T1000 (cell line): Measurements from ENCODE around the gene GBP2.
"Not testable (repeated sequence)": the region's sequence is repeated elsewhere in the genome, so short reads cannot be mapped to it uniquely, and the experiment has no call there.

ENCODE experiments used
- DNase-seq: peaks from one replicate; lab custom pipeline; 2025; ENCODE audit warnings: mixed read lengths; lab: John Stamatoyannopoulos, UW

GBP2 gene

DNA sequence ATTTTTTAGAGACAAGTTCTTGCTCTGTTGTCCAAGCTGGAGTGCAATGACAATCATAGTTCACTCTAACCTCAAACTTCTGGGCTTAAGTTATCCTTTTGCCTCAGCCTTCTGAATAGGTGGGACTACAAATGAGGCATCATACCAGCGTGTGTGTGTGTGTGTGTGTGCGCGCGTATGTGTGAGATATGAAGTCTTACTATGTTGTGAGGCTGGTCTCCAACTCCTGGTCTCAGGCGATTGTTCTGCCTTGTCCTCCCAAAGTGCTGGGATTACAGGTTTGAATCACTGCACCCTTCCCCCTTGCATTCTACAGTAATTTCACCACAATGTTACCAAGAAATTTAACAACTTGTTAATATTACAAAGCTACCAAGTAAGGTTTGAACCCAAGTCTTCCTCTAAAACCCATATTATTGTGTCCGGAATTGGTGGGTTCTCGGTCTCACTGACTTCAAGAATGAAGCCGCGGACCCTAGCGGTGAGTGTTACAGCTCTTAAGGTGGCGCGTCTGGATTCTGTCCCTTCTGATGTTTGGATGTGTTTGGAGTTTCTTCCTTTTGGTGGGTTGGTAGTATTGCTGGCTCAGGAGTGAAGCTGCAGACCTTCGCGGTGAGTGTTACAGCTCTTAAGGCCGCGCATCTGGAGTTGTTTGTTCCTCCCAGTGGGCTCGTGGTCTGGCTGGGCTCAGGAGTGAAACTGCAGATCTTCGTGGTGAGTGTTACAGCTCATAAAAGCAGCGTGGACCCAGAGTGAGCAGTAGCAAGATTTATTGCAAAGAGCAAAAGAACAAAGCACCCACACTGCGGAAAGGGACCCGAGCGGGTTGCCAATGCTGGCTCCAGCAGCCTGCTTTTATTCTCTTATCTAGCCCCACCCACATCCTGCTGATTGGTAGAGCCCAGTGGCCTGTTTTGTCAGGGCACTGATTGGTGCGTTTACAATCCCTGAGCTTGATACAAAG is 970 bp upstream of the GBP2 start:
- not testable (repeated sequence) for DNase-seq

GRCh38 chr1:89125240-89125912 is 538 bp downstream of the GBP2 start:
- no peak for DNase-seq

GRCh38 chr1:89121641-89122040 is 4.3 kb downstream of the GBP2 start:
- no peak for DNase-seq

GRCh38 chr1:89114662-89115061 is 11.3 kb downstream of the GBP2 start:
- DNase-seq, result no peak

DNA sequence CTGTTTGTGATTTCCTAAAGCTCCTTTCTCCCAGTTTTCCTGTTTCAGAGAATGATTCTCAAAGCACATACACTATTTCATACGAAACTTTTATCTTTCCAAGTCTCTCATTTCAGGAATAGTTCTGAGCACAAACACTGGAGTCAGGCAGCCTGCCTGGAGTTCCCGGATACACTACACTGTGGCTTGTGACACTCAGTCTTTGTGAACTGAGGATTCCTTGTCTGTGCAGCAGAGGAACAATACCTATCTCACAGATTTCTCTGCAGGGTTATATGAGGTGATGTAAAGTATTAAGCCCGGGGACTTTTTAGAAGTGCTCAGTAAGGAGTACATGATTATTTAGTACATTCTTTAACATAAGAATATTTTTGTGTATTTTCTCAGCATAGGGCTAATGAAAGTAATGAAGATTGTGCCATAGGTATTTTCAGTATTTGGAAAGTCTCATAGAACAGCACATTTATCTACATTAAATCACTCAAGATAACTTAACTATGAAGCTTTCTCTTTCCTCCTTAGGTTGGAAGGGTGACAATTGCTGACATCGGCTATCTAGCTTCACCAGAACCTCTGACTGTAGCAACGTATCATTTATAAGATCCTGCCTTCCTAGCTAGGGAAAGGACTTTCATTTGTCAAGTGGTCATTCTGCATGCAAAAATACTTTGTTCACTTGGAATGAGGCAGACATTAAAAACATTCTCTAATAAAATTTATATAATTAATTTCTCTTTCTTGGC is 12.9 kb downstream of the GBP2 start:
- no peak for DNase-seq

GRCh38 chr1:89104687-89105086 is 21.2 kb downstream of the GBP2 start:
- no peak for DNase-seq

DNA sequence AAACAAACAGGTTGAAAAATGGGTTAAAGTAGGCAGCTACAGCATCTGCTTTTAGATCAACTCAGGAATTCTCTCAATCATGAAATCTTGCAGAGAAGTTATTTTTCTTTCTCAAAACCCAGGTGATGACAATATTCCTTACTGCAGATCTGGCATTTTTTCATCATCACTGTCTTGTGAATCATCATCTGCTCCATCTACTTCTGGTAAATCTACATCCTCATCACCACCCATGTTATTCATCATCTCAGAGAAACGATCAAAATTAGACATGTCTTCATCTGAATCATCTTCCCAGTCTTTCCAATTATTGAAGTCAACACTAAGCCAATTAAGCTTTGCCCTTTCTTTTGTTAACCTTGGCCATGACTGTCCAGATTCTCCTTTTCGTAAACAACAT is 21.8 kb downstream of the GBP2 start:
- no peak for DNase-seq

- DNase-seq, result no peak
Measured at GRCh38 chr1:89102021-89102420, 23.9 kb downstream of the GBP2 start.

GRCh38 chr1:89100412-89100811 is 25.5 kb downstream of the GBP2 start:
- no peak for DNase-seq

DNA sequence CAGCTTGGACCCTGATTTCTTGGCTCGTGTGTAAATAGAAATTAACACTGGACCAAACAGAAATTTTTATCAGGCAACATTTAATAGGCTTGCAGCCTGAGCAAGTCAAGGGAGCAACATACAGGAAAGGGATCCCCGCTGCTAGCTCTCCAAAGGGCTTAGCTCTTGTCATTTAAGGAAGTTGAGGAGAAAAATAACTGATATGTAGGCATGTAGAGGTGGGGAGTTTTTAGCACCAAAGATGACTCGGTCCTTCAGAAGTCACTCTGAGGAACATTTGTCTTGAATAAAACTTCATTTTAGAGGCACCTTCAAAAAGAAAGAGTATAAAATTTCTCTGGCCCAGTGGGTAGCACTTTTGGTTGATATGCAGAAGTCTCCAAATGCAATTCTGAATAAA is 27.1 kb downstream of the GBP2 start:
- DNase-seq, result no peak

DNA sequence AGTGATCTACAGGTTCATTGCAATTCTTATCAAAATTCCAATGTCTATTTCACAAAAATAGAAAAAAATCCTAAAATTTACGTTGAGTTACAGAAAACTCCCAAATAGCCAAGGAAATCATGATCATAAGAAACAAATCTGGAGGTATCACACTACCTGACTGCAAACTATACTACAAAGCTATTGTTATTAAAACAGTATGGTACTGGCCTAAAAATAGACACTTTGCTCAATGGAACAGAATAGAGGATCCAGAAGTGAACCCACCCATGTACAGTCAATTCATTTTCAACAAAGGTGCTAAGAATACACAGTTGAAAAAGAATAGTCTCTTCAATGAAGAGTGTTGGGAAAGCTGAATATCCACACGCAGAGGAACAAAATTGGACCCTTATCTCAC is 30.2 kb downstream of the GBP2 start:
- no peak for DNase-seq

GRCh38 chr1:89089962-89090361 is 36.0 kb downstream of the GBP2 start:
- DNase-seq, result no peak

DNA sequence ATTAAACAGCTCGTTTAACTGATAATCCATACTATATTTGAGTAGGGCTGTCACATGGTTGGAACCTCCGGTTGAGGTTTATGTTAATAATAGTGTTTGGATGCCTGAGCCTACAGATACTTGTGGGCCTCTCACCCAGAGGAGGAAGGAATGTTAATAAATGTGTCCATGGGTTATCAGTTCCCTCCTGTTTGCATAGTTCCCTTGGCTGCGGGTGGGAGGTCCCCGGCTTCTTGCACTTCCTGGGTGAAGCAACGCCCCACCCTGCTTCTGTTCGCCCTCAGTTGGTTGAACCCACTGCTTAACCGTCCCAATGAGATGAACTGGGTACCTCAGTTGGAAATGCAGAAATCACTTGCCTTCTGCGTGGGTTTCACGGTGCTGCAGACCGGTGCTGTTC is 37.3 kb downstream of the GBP2 start:
- DNase-seq, result no peak

DNA sequence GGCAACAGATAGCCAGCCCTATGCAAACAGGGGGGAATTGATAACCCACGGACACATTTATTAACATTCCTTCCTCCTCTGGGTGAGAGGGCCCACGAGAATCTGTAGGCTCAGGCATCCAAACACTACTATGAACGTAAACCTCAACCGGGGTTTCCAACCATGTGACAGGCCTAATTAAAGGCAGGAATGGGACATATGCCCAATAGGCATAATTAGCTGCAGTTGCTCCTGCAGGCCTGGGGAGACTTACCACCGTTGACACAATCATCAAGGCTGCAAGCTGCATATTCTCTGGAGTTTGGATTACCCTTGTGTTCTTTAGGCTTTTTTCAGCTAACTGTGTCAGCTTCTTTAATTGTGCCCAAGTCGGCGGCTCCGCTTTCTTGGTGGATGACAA is 38.7 kb downstream of the GBP2 start:
- DNase-seq, result no peak

DNA sequence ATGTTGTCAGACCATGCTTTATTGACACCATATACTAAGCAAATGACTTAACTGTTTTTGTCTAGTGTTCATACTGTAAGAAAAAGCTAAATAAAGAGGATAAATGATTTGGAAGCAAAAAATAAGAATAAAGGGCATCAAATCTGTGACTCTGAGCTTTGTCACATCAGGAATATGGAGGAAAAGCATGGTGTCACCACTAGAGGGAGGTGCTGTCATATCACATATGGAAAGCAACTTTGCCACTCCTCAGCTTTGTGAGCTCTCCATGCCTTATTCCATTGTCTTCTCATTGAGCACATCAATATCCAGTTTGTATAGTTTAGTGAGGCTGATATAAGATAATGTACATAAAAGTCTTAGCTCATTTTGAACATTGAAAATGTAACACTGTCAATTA is 40.1 kb downstream of the GBP2 start:
- DNase-seq, result no peak

GRCh38 chr1:89081005-89081404 is 44.9 kb downstream of the GBP2 start:
- DNase-seq, result no peak

- DNase-seq, result not testable (repeated sequence)
Measured at GRCh38 chr1:89080068-89080467, 45.8 kb downstream of the GBP2 start.

DNA sequence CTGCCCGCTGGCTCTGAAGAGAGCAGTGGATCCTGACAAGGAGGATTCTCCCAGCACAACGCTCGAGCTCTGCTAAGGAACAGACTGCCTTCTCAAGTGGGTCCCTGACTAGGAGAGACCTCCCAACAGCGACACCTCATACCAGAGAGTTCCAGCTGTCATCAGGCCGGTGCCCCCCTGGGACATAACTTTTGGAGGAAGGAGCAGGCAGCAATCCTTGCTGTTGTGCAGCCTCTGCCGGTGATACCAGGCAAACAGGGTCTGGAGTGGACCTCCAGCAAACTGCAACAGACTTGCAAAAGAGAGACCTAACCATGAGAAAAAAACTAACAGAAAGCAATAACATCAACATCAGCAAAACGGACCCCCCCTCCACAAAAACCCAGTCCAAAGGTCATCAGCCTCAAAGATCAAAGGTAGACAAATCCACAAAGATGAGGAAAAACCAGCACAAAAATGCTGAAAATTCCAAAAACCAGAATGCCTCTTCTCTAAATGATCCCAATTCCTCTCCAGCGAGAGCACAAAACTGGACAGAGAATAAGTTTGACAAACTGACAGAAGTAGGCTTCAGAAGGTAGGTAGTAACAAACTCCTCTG is 53.3 kb downstream of the GBP2 start:
- not testable (repeated sequence) for DNase-seq

DNA sequence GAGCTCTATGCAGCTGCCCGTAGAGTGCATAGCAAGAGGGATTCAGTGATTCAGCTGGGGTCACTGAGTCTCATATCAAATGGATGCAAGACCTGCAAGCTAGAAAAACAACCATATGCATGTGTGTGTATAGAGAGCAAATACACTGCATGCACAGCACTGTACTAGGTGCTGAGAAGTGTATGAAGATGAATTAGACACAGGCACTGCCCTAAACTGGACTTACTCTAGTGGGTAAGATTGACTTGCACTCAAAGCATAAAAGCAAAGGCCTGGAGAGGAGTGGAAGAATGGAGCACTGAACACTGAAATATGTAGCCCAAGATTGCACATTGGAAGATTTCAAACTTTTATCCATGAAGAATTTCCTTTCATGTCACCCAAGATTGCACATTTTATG is 55.4 kb downstream of the GBP2 start:
- DNase-seq, result no peak

GRCh38 chr1:89069951-89070350 is 56.0 kb downstream of the GBP2 start:
- no peak for DNase-seq

DNA sequence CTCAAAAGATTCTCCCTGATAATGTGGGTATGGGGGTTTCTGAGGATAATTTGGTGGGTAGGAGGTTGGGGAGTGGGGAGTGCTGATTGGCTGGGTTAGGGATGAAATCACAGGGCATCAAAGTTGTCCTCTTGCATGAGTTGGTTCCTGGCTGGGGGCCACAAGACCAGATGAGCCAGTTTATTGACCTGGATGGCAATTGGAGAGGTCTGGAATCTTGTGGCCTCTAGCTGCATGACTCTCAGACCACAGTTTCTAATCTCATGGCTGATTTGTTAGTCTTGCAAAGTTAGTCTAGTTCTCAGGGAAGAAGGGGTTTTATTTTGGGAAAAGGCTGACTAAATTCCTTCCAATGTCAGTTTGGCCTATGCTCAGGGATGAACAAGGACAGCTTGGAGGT is 57.6 kb downstream of the GBP2 start:
- DNase-seq, result no peak
